Upper lobe of left lung (tissue), 4 donors: ENCODE measurements around the gene POLE4.

ENCODE experiments used
- CTCF ChIP-seq, 6 experiments: fragments of 450-650 bp in 4 of 6; fragments of 200-600 bp in 2 of 6; sonication (generic) in 2 of 6; IDR thresholded peaks; one replicate each; pipeline ENCODE4 v1.5.1; 2016 to 2019; ENCODE audit warnings: antibody characterized with exemption in 6 of 6
- EP300 ChIP-seq, 4 donors: sonication (generic); formaldehyde crosslinking; IDR thresholded peaks; one replicate each; pipeline ENCODE4 v1.5.1; 2017; ENCODE audit warnings: antibody characterized with exemption in 4 of 4, control low read depth in 2 of 4
- POLR2A ChIP-seq, 4 donors: fragments of 450-650 bp; IDR thresholded peaks; one replicate each; pipeline ENCODE4 v1.5.1; 2016 to 2017; ENCODE audit warnings: antibody characterized with exemption in 4 of 4, mild to moderate bottlenecking in 2 of 4
- POLR2AphosphoS5 ChIP-seq, 2 donors: sonication (generic); formaldehyde crosslinking; IDR thresholded peaks; one replicate each; pipeline ENCODE4 v1.5.1; 2017; ENCODE audit warnings: antibody characterized with exemption in 2 of 2

- TF ChIP-seq POLR2A (IDR thresholded peaks at IDR 0.05) (no peak), CTCF (IDR thresholded peaks at IDR 0.05) (no peak), EP300 (IDR thresholded peaks at IDR 0.05) (no peak), POLR2AphosphoS5 (IDR thresholded peaks at IDR 0.05) (no peak)
These were observed 20.2 kb upstream of the POLE4 start for GRCh38 chr2:74938264-74938663.
